HG02943 (cell line): Measurements from ENCODE around the gene ZNF35.

ENCODE experiments used
- ATAC-seq: cut with Tn5 transposase; IDR thresholded peaks from one replicate; pipeline ENCODE4 v1.9.1; 2021; ENCODE audit warnings: mild to moderate bottlenecking, low read depth, moderate library complexity; ENCODE audit not compliant: unreplicated experiment

The ZNF35 gene

DNA sequence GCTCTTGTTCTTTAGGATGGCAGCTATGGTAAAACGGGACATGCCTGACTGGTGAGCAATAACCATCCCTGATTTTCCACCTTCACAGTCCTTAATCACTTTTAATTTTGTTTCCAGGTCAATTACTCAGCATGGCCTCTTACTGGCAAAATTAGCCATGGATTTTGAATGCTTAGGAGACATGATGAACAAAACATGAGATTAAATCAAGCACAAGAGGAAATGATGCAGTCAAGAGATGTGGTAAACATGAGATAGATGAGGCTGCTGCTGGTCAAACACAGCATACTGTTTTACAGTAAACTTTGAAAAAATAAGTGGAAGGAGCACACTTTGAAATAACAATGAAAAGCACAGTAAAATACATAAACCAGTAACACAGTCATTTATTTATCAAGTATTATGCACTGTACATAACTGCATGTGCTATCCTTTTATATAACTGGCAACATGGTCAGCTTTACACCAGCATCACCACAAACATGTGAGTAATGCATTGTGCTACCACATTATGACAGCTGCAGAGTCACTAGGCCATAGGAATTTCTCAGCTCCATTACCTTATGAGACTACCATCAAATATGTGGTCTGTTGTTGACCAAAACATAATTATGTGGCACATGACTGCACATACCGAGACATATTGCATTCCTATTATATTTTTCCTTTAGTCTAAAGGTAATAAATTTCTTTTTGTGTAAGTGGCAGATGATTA is 33.8 kb downstream of the ZNF35 start:
- ATAC-seq, result no peak

DNA sequence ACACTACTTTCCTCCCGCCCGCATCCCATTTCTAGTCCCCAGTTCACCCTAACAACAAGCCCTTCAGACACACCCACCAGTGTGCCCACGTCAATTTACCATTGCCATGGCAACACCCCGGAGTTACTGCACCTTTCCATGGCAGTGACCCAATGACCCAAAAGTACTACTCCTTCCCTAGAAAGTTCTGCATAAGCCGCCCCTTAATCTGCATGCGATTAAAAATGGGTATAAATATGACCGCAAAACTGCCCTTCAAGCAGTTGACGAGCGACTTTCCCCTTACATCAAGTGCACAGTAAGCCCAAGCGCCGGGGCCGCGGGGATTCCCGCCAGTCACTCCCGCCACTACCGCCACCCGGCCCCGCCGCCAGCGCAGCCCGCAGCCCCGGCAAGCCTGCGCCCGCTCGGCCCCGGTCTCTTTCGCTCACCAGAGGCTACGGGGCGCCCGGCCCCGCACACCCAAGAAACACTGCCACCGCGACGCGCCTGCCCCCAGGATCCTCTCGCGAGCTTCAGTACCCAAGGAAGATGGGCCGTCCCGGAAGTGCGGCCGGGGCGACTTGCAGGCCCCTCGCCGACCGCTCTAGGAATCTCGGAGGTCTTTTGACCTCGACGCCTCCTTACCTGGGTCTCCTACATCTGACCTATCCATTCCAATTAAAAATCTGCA is 36.7 kb downstream of the ZNF35 start:
- no peak for ATAC-seq

DNA sequence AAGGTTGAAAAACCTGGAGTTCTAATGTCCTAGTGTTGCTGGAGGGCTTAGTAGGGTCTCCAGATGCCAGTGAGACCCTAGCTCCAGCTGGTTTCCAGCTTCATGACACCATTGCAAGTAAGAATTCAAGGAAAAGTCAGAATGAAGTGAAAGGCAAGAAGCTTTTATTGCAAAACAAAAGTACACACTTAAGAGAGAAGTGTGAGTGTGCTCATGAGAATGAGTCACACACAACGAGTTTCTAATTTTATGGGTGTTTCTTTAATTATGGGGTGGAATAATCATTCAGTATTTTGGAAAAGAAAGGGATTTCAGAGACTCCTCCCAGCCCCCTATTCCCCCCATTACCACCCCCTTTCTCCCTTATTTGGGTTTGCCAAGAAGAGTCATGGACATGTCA is 39.4 kb downstream of the ZNF35 start:
- ATAC-seq, result no peak
